HEK293 (cell line): ENCODE results near the gene MARCHF9.
A peak's percentile ranks its signal among the peaks of the same experiment; 100 is the strongest.

Source experiments
- AEBP2 ChIP-seq: fragments of 450-650 bp; formaldehyde crosslinking; IDR thresholded peaks from 2 replicates; pipeline ENCODE4 v1.5.1; 2016; ENCODE audit warnings: missing biosample characterization, missing genetic modification characterization, borderline replicate concordance
- BCL11A ChIP-seq: fragments of 450-650 bp; formaldehyde crosslinking; IDR thresholded peaks from 2 replicates; pipeline ENCODE4 v1.5.1; 2016; ENCODE audit warnings: low read depth, missing biosample characterization, missing genetic modification characterization
- ELK4 ChIP-seq: IDR thresholded peaks from 2 replicates; pipeline ENCODE4 v1.6.1; 2011; ENCODE audit warnings: mild to moderate bottlenecking, low read depth, low read length, borderline replicate concordance
- KLF10 ChIP-seq: fragments of 450-650 bp; IDR thresholded peaks from 2 replicates; pipeline ENCODE4 v1.5.1; 2018; ENCODE audit warnings: missing biosample characterization, mild to moderate bottlenecking, missing genetic modification characterization
- KLF16 ChIP-seq: fragments of 450-650 bp; formaldehyde crosslinking; IDR thresholded peaks from 2 replicates; pipeline ENCODE4 v1.5.1; 2017; ENCODE audit warnings: missing biosample characterization, missing genetic modification characterization
- KLF9 ChIP-seq: fragments of 450-650 bp; formaldehyde crosslinking; IDR thresholded peaks from 2 replicates; pipeline ENCODE4 v1.5.1; 2016; ENCODE audit warnings: missing biosample characterization, missing genetic modification characterization, low read depth
- SCRT2 ChIP-seq: fragments of 450-650 bp; formaldehyde crosslinking; IDR thresholded peaks from 2 replicates; pipeline ENCODE4 v1.5.1; 2016; ENCODE audit warnings: missing biosample characterization, missing genetic modification characterization
- TCF7L2 ChIP-seq: IDR thresholded peaks from 2 replicates; pipeline ENCODE4 v1.6.1; 2011; ENCODE audit warnings: low read depth, mild to moderate bottlenecking, inconsistent platforms, low read length, moderate library complexity, borderline replicate concordance
- ZBTB8A ChIP-seq: fragments of 450-650 bp; formaldehyde crosslinking; IDR thresholded peaks from 2 replicates; pipeline ENCODE4 v1.5.1; 2016; ENCODE audit warnings: missing biosample characterization, missing genetic modification characterization
- ZFHX2 ChIP-seq: fragments of 450-650 bp; formaldehyde crosslinking; conservative IDR thresholded peaks from 2 replicates; pipeline ENCODE4 v1.5.1; 2016; ENCODE audit warnings: missing biosample characterization, missing genetic modification characterization
- ZFP3 ChIP-seq: fragments of 450-650 bp; formaldehyde crosslinking; IDR thresholded peaks from 2 replicates; pipeline ENCODE4 v1.5.1; 2016; ENCODE audit warnings: low read depth, missing biosample characterization, missing genetic modification characterization
- ZNF114 ChIP-seq: fragments of 450-650 bp; formaldehyde crosslinking; IDR thresholded peaks from 2 replicates; pipeline ENCODE4 v1.5.0; 2017; ENCODE audit warnings: missing biosample characterization, missing genetic modification characterization
- ZNF121 ChIP-seq: fragments of 450-650 bp; formaldehyde crosslinking; IDR thresholded peaks from 2 replicates; pipeline ENCODE4 v1.5.1; 2016; ENCODE audit warnings: missing biosample characterization, missing genetic modification characterization
- ZNF19 ChIP-seq: fragments of 450-650 bp; formaldehyde crosslinking; IDR thresholded peaks from 2 replicates; pipeline ENCODE4; 2016; ENCODE audit warnings: missing biosample characterization, missing genetic modification characterization, low read depth
- ZNF280D ChIP-seq: fragments of 450-650 bp; formaldehyde crosslinking; IDR thresholded peaks from 2 replicates; pipeline ENCODE4 v1.5.1; 2016; ENCODE audit warnings: missing biosample characterization, missing genetic modification characterization
- ZNF366 ChIP-seq: fragments of 450-650 bp; formaldehyde crosslinking; conservative IDR thresholded peaks from 2 replicates; pipeline ENCODE4 v1.5.1; 2016; ENCODE audit warnings: missing biosample characterization, missing genetic modification characterization
- ZNF416 ChIP-seq: fragments of 450-650 bp; formaldehyde crosslinking; IDR thresholded peaks from 2 replicates; pipeline ENCODE4 v1.5.1; 2016; ENCODE audit warnings: missing biosample characterization, missing genetic modification characterization
- ZNF426 ChIP-seq: fragments of 450-650 bp; formaldehyde crosslinking; IDR thresholded peaks from 2 replicates; pipeline ENCODE4 v1.5.1; 2017; ENCODE audit warnings: missing biosample characterization, missing genetic modification characterization, mild to moderate bottlenecking, inconsistent platforms, moderate library complexity
- ZNF433 ChIP-seq: fragments of 450-650 bp; formaldehyde crosslinking; IDR thresholded peaks from 2 replicates; pipeline ENCODE4 v1.5.1; 2016; ENCODE audit warnings: missing biosample characterization, missing genetic modification characterization, low read depth
- ZNF518A ChIP-seq: fragments of 450-650 bp; formaldehyde crosslinking; conservative IDR thresholded peaks from 2 replicates; pipeline ENCODE4 v1.5.1; 2016; ENCODE audit warnings: low read depth, missing biosample characterization, missing genetic modification characterization
- ZNF571 ChIP-seq: fragments of 450-650 bp; formaldehyde crosslinking; IDR thresholded peaks from 2 replicates; pipeline ENCODE4 v1.5.0; 2017; ENCODE audit warnings: missing biosample characterization, missing genetic modification characterization
- ZNF585B ChIP-seq: fragments of 450-650 bp; formaldehyde crosslinking; IDR thresholded peaks from 2 replicates; pipeline ENCODE4 v1.5.1; 2016; ENCODE audit warnings: missing biosample characterization, missing genetic modification characterization
- ZNF610 ChIP-seq: fragments of 450-650 bp; formaldehyde crosslinking; IDR thresholded peaks from 2 replicates; pipeline ENCODE4 v1.5.1; 2016; ENCODE audit warnings: missing biosample characterization, missing genetic modification characterization, borderline replicate concordance
- ZNF639 ChIP-seq: fragments of 450-650 bp; formaldehyde crosslinking; IDR thresholded peaks from 2 replicates; pipeline ENCODE4 v1.5.1; 2016; ENCODE audit warnings: missing biosample characterization, missing genetic modification characterization
- ZNF658 ChIP-seq: fragments of 450-650 bp; formaldehyde crosslinking; IDR thresholded peaks from 2 replicates; pipeline ENCODE4; 2016; ENCODE audit warnings: missing biosample characterization, missing genetic modification characterization
- ZNF664 ChIP-seq: fragments of 450-650 bp; formaldehyde crosslinking; IDR thresholded peaks from 2 replicates; pipeline ENCODE4 v1.5.1; 2016; ENCODE audit warnings: missing biosample characterization, missing genetic modification characterization
- ZNF768 ChIP-seq: fragments of 450-650 bp; formaldehyde crosslinking; IDR thresholded peaks from 2 replicates; pipeline ENCODE4 v1.5.1; 2018; ENCODE audit warnings: missing biosample characterization, mild to moderate bottlenecking, missing genetic modification characterization
- ZNF792 ChIP-seq: fragments of 450-650 bp; formaldehyde crosslinking; IDR thresholded peaks from 2 replicates; pipeline ENCODE4 v1.5.1; 2016; ENCODE audit warnings: missing biosample characterization, missing genetic modification characterization
- ZSCAN16 ChIP-seq: fragments of 450-650 bp; formaldehyde crosslinking; IDR thresholded peaks from 2 replicates; pipeline ENCODE4 v1.5.1; 2016; ENCODE audit warnings: missing biosample characterization, missing genetic modification characterization

MARCHF9 gene

GRCh38 chr12:57726151-57726883 lies 28.6 kb upstream of the MARCHF9 start (continued):
- peak; percentile 89 for TF ChIP-seq KLF16 (tag by site-specific recombination)
- TF ChIP-seq ZNF433 (tag by site-specific recombination): no peak
- TF ChIP-seq ZNF792 (tag by site-specific recombination): no peak
- TF ChIP-seq ZNF518A (tag by site-specific recombination): no peak
- no peak for TF ChIP-seq TCF7L2
- no peak for TF ChIP-seq ZNF426 (tag by site-specific recombination)
- no peak for TF ChIP-seq ZNF639
- no peak for TF ChIP-seq AEBP2 (tag by site-specific recombination)
- no peak for TF ChIP-seq ELK4
- TF ChIP-seq ZNF280D (tag by site-specific recombination): no peak
- TF ChIP-seq ZNF19 (tag by site-specific recombination): no peak
- no peak for TF ChIP-seq ZNF416 (tag by site-specific recombination)
- TF ChIP-seq ZFP3 (tag by site-specific recombination): no peak
- peak; percentile 67; the same call in 1 of the 2 replicates for TF ChIP-seq KLF10 (tag by site-specific recombination)
- TF ChIP-seq ZNF768 (tag by site-specific recombination): no peak
- no peak for TF ChIP-seq ZNF571
- no peak for TF ChIP-seq ZNF658 (tag by site-specific recombination)
- TF ChIP-seq SCRT2: peak; percentile 58; the same call in 1 of the 2 replicates
- no peak for TF ChIP-seq ZNF366
- no peak for TF ChIP-seq ZNF121 (tag by site-specific recombination)
- peak; percentile 91 for TF ChIP-seq ZBTB8A (tag by site-specific recombination)
- TF ChIP-seq ZNF114 (tag by site-specific recombination): no peak
- TF ChIP-seq KLF9: peak; percentile 98
- peak; percentile 49; the same call in 1 of the 2 replicates for TF ChIP-seq BCL11A
- no peak for TF ChIP-seq ZNF664 (tag by site-specific recombination)
- peak; percentile 99 for TF ChIP-seq ZFHX2 (tag by site-specific recombination)
- no peak for TF ChIP-seq ZSCAN16 (tag by site-specific recombination)
- 0 out of 2 replicates have a peak, but pooled peaks have one; percentile 8 for TF ChIP-seq ZNF585B (tag by site-specific recombination)
- no peak for TF ChIP-seq ZNF610 (tag by site-specific recombination)
